Epithelial cell of proximal tubule (primary cell): ENCODE results near the gene PRSS48. TPM values are rescaled to one million over a fixed set of nuclear protein-coding genes. Genes with fewer than 3 reads are reported as not detected.

ENCODE experiments used
- DNase-seq: peaks from one replicate; pipeline ENCODE4 v3.0.0-alpha.2; 2011; ENCODE audit warnings: low read depth
- H3K4me3 ChIP-seq: 2 replicates; pipeline ENCODE4 v1.5.1; 2011; ENCODE audit warnings: low read depth, mild to moderate bottlenecking, low read length
- total RNA-seq: library from RNA; depleted of rRNA; stranded (reverse); fragments of >200 nt; gene quantifications from 2 replicates; pipeline ENCODE4 v1.2.3, GENCODE V29; 2015
- TF ChIP-seq, protein P1 (sequence below): conservative IDR thresholded peaks from 2 replicates; pipeline ENCODE4 v1.5.1; 2012; ENCODE audit warnings: low read depth, mild to moderate bottlenecking, low read length

Gene PRSS48
- total RNA-seq, 1 donor from 2014 or later = not detected

DNA sequence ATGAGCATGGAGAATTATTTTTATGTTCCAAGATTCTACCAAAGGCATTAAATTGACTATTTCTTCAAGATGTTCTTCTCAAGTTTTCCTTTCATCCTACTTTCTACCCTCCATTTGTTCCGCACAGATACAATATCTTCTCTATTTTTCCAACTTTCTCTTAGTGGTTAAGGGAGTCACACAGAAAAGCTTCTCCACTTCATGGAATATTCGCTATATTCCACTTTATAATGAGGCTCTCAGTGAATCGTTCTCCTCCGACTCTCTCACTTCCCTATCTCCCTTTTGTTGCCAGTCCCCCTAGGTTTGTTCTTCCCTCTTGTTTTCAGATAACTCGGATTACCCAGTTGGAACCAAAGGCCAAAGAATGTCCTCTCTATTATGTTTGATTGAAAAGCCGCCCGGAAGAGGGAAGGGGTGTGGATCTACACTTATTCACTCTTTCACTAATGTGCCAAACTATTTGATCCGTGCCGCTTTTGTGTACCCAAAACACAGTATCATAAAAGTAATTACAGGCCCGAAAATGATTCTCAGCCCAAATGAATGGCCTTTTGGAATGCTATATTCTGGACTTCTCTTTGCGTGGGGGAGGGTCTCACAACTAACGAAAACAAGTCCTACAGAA lies 47.3 kb downstream of the PRSS48 start:
- H3K4me3 ChIP-seq = peak overlapping the region; percentile 73
- DNase-seq = no peak
- TF ChIP-seq, protein P1, sequence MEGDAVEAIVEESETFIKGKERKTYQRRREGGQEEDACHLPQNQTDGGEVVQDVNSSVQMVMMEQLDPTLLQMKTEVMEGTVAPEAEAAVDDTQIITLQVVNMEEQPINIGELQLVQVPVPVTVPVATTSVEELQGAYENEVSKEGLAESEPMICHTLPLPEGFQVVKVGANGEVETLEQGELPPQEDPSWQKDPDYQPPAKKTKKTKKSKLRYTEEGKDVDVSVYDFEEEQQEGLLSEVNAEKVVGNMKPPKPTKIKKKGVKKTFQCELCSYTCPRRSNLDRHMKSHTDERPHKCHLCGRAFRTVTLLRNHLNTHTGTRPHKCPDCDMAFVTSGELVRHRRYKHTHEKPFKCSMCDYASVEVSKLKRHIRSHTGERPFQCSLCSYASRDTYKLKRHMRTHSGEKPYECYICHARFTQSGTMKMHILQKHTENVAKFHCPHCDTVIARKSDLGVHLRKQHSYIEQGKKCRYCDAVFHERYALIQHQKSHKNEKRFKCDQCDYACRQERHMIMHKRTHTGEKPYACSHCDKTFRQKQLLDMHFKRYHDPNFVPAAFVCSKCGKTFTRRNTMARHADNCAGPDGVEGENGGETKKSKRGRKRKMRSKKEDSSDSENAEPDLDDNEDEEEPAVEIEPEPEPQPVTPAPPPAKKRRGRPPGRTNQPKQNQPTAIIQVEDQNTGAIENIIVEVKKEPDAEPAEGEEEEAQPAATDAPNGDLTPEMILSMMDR = no peak

DNA sequence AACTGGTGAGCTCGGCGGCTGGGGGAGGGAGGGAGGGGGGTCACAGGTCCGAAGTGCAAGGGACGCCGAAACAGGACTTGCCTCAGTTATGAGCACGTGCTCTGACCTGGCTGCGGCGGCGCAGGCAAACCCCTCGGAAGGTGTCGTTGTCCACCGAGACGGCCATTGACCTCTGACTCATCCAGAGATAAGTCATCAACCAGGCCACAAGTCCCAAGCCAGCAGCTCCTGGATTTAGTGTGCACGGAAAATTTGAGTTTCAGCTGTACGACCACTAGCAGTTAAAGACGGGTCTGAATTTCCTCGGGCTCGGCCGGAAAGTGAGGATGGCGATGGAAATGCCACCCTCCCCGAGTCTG lies 47.8 kb downstream of the PRSS48 start:
- TF ChIP-seq, protein P1 = no peak
- H3K4me3 ChIP-seq = peak overlapping the region; percentile 73
- no peak for DNase-seq

DNA sequence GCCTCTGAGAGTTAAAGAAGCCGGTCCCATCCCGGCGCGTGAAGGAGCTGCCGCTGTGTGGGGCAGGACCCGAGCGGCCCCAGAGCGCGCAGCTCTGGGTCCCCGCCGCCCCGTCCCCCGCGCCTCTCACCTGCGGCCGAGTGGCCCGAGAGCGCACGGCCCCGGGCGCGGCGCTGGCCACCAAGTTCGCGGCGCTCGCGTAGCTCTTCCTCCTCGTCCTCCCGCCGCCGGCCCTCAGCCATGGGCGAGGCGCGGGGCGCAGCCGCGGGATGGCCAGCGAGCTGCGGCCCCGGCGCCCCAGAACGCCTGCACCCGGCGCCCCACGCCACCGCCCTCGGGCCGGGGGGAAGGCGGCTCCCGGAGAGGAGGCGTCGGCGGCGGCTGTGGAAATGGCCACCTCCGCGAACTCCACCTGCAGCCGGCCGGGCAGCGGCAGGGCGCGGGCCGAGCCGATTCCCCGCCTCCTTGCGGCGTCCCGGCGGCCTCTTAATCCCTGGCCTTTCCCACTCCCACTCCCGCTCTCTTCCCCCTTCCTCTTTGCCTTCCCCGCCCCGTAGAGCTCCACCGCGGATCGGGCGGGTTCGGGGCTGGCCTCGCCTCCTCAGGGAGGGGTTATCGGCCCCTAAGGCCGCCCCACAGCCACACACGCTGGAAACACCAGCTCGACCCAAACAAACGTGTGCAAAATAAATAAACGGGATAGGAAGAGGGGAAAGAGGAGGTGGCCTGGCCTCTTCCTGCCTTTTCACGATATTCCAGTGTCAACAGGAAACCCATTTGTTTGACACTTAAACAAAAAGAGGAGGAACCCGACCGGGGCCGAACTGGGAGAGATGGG lies 48.4 kb downstream of the PRSS48 start, which contains the start of gene SH3D19:
Gene SH3D19, minus strand, starts transcription at position 495 of the 838 bp plus-strand sequence. Its CDS starts 253 bp downstream, at position 242.
- TF ChIP-seq, protein P1 = no peak
- peak within 1 kb of the TSS; percentile 73 for H3K4me3 ChIP-seq
- DNase-seq = no peak

DNA sequence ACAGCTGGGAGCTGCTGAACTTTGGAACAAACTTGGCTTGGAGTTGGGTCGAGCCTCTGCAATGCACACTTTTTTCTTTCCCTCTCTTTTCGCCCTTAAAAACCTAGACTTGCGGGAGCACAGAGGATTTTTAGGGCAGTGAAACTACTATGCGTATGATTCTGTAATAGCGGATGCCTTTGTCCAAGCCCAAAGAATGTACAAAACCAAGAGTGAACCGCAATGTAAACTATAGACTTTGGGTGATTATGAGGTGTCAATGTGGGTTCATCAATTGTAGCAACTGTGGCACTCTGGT lies 48.9 kb downstream of the PRSS48 start:
- DNase-seq = no peak
- H3K4me3 ChIP-seq = peak overlapping the region; percentile 73
- TF ChIP-seq, protein P1 = no peak

DNA sequence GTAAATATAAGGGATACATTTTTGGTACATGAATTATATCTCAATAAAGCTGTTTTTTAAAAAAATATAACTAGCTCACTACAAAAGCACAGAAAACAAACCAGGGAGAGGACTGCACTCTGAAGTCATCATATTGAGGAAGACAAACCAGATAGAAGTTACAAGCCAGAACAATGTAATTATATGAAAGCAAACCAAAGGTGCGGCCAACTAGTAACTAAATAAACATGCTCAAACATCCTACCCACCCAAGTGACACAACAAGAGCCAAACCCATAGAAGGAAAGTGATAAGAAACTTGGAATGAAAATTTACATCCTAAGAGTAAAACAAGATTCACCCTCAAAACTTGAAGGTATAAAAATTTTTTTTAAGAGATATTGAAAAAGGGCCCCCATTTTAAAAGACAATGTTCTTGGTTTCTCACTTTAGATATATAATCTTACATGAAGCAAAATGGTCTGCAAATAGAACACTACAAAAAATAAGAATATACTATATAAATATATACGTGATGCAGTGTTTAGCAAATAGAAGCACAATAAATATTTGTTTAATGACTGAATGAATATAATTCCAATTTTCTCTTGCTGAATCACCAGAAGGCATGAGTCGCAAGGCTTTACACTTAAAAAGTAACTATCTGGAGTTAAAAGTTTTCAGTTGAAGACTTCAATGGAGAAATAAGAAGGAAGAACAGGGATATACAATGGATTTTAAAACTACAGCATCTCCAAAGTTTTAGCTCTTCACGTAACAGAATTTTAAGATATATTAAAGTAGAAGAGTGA lies 52.5 kb downstream of the PRSS48 start:
- no peak overlapping the region for H3K4me3 ChIP-seq
- TF ChIP-seq, protein P1 = no peak
- no peak for DNase-seq

DNA sequence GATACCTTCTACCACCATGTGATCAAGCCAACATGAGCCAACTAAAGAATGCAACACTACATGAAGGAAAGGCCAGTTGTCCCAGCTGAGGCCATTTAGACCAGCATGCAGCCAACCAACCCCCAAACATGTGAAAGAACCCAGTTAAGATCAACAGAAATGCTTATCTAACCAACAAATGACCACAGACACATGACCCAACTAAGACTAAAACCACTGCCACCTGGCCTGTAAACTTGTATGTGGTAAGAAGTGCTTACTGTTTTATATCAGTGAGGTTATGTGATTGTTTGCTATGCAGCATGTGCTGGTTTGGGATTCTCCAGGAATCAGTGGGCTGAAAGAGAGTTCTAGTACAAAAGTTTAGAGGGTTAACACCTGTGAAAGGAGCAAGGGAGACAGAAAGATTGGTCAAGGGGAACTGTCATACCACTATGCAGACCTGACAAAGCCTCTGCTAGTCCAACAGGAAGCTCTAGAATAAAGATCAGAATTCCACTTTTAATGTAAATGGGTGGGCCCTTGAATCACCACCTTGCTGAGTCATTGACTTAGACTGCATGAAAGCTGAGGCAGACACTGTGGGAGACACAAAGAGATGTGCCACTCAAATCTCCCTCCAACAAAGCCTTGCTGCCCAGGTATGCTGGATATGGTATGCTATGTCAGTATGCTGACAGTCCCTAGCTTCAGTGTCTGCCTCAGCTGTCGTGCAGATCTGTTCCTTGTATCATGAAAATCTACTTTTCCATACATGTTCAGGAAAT lies 54.5 kb downstream of the PRSS48 start:
- no peak overlapping the region for H3K4me3 ChIP-seq
- TF ChIP-seq, protein P1 = no peak
- DNase-seq = no peak
